ENCODE measurements around the gene PAPPA. TPM values are rescaled to one million over a fixed set of nuclear protein-coding genes. Genes with fewer than 3 reads are reported as not detected.

PAPPA gene
- total and polyA plus RNA-seq, 9 of the 15 experiments (the other 6 are each of a cell fraction or from before 2014, with no cell fraction given) = 0.06 to 0.18 (median 0.11) TPM

DNA sequence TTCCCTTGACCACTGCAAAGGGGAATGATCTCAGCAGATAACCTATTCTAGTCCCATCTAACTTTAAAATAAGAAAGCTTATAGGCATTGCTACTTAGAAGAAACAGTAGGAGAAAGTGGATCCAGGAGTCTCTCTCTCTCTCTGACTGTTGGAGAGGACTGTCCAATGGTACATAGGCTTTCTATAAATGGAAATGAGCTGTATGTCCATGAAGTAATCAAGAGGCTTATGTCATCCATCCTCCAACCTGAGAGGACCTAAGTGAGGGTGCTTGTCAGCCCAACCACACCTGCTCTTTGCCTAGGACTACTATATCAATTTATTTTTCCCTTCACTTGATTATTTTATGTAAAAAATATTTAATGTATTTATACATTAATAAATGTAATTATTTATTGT lies 172.3 kb downstream of the PAPPA start:
- Histone ChIP-seq H3K27me3 (ENCODE audit: control insufficient read depth in 2 of 2, insufficient read depth in 2 of 2, low read length in 2 of 2) (no peaks in the 10 kb centered on the region), H3K36me3 (ENCODE audit: control insufficient read depth, insufficient read depth, low read length) (no peaks in the 10 kb centered on the region), H3K4me1 (replicated peaks in 1 of 2; ENCODE audit: control insufficient read depth in 2 of 2, insufficient read depth in 2 of 2, low read length in 2 of 2) (peaks cover 0 to under 1% of the 10 kb centered on the region in 2 experiments; a peak in 2 of 5 replicates), H3K79me2 (ENCODE audit: control insufficient read depth, insufficient read depth, low read length) (no peaks in the 10 kb centered on the region), H2AFZ (ENCODE audit: low read depth, low read length) (no peak overlapping the region), H3K9me3 (replicated peaks; ENCODE audit: control insufficient read depth, insufficient read depth, low read depth, low read length) (no peaks in the 10 kb centered on the region), H3K4me2 (ENCODE audit: insufficient read depth, low read length) (no peak overlapping the region), H3K9ac (ENCODE audit: insufficient read depth in 1 of 2, low read depth in 2 of 2, low read length in 2 of 2) (no peak overlapping the region), H3K27ac (ENCODE audit: extremely low read depth, low read depth, low read length) (no peak overlapping the region), H3K9me1 (ENCODE audit: control insufficient read depth, insufficient read depth, low read length) (no peaks in the 10 kb centered on the region), H4K20me1 (replicated peaks; ENCODE audit: control insufficient read depth, insufficient read depth, low read length) (no peaks in the 10 kb centered on the region), H3K4me3 (no peak overlapping the region)
- ChIA-PET POLR2A (interaction anchor here (0.6 to 1.8 kb wide), 3 partner anchors 9 to 162 kb away, joined by 3 to 6 read pairs (median 3); no protein-coding TSS in a partner anchor), CTCF (ENCODE audit: low intra/inter-chr PET ratio) (no interaction called here)
- DNase-seq (ENCODE audit: extremely low read depth in 1 of 4, low spot score in 3 of 4) (no peak), ATAC-seq (no peak), FAIRE-seq (no peak)
- TF ChIP-seq MTA2 (IDR thresholded peaks at IDR 0.05; ENCODE audit: low read depth) (no peak), TOE1 (IDR thresholded peaks at IDR 0.05; ENCODE audit: borderline replicate concordance) (no peak), TOE1 (CRISPR knock-in tag; IDR thresholded peaks at IDR 0.05; ENCODE audit: borderline replicate concordance, low read depth) (no peak), PTRF (tag; IDR thresholded peaks at IDR 0.05) (no peak), ZNF146 (CRISPR knock-in tag; IDR thresholded peaks at IDR 0.05; ENCODE audit: unreplicated experiment) (no peak)
- TF ChIP-seq, protein P1, sequence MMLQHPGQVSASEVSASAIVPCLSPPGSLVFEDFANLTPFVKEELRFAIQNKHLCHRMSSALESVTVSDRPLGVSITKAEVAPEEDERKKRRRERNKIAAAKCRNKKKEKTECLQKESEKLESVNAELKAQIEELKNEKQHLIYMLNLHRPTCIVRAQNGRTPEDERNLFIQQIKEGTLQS (IDR thresholded peaks at IDR 0.05) = peak; percentile 12; the same call in 1 of the 2 replicates
- TF ChIP-seq, protein P1 (CRISPR knock-in tag; conservative IDR thresholded peaks at IDR 0.05) = no peak
- BruUV-seq (replicated peaks) = no TSS peak
- in situ Hi-C loops (cut with MboI) = no loop called here
- intact Hi-C loops (cut with micrococcal nuclease) = no loop called here
